ENCODE measurements around the gene TAF6L. TPM values are rescaled to one million over a fixed set of nuclear protein-coding genes. Genes with fewer than 3 reads are reported as not detected.
"Not testable (repeated sequence)": the region's sequence is repeated elsewhere in the genome, so short reads cannot be mapped to it uniquely, and the experiment has no call there.

The TAF6L gene
- total RNA-seq, 2 donors from 2014 or later, result 16.7 to 32.2 TPM

DNA sequence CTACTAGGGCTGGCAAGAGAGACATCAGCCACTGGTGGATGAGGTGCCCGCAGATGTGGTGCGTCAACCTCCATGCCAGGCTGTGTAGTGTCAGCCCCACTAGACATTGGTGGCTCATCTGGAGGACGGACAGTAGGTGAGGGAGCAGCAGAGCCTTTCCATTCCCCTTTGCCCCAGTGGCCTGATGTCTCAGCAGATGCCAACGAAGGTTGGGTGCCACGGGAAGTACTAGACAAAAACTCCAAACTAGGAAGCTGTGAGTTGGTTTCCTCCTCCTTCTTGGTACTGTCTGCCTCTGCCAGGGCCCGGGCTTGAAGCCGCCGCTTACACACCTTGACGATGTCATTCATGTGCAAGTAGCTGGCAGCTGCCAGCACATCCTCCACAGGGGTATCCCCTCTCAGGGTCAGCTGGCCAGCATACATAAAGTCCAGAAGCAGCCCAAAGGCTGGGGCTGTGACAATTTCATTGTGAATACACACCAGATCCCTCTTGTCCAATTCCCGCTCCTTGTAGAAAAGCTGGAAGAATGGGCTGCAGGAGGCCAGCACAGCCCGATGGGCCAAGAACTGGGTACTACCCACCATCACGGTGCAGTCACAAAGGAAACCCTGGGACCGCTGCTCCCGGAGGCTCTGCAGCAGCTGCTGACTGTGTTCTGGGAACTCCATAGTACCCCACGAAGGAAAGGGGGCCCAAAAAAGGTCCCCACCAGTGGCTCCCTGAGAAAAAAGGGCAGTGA lies 18.0 kb upstream of the TAF6L start:
- DNase-seq (ENCODE audit: low spot score in 2 of 2) (no peak), ATAC-seq (peak in 1 of 2 donors; percentile 0)
- no peaks in the 10 kb centered on the region for H3K9me3 Mint-ChIP-seq
- peak overlapping the region; percentile 94 to 99 for H3K27ac Mint-ChIP-seq
- no peaks in the 10 kb centered on the region for H3K36me3 Mint-ChIP-seq

DNA sequence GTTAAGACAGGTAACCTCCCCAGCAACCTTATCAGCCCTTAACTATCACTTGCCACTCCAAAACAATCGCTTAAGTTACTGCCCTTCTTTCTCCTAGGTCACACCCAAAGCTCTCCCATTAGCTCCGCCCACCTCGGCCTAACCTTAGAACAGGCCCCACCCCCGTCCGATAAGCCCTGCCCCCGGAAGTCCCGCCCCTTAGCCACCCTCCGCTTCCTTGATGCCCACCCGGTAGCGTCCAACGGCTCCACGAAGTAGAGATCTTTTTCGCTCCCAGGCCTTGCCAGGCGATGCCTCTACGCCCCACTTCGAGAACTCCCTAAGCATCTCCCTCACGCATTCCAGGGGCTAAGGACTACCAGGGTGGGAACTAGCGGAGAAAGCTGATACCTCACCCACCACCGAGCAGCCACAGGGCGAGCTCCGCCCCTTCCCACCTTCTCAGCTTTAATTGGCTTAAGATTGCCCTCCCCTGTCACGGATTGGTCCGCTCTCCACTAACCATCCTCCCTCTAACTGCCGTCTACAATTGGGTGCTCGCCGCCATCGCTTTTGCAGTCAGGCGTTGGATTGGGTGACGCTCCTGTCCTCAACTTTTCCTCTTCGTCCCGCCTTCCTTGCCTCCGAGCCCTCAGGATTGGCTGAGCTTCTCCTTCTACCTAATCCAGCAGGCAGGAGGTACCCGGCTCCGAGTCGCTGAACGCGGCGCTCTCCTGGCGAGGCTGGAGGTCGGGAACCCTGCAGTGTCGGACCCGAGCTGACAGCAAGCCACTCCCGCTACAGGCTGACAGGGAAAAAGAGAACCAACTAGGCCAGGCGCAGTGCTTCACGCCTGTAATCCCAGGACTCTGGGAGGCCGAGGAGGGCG lies 17.2 kb upstream of the TAF6L start, which contains the start of gene ZBTB3:
Gene ZBTB3, minus strand, starts transcription at position 425 of the 868 bp plus-strand sequence. CDS start 496 bp downstream, outside the sequence.
- ATAC-seq (peak; percentile 97 to 98), DNase-seq (ENCODE audit: low spot score in 2 of 2) (peak; percentile 94 to 97)
- peak within 1 kb of the TSS; percentile 94 to 99 for H3K27ac Mint-ChIP-seq
- H3K36me3 Mint-ChIP-seq, result no peaks in the 10 kb centered on the region
- no peaks in the 10 kb centered on the region for H3K9me3 Mint-ChIP-seq

DNA sequence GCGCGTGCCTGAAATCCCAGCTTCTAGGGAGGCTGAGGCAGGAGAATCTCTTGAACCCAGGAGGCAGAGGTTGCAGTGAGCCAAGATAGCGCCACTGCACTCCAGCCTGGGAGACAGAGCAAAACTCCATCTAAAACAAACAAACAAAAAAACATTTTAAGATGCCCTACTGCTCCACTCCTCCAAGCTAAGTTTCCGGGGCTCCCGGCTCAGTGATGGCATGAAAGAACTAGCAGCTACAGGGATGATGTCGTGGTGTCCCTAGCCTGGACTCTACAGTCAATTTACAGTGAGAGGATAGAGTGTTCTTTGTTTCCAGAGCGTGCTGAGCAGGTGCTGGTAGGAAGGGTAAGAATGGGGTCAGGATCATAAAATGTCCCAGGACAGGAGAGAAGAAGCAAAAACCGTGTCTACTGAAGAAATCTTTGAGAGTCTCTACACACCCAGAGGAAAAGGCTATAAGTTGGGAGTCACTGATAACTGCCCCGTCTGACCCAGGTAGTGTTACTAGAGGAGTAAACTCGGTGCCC lies 16.0 kb upstream of the TAF6L start:
- ATAC-seq (no peak), DNase-seq (ENCODE audit: low spot score in 2 of 2) (no peak)
- no peaks in the 10 kb centered on the region for H3K9me3 Mint-ChIP-seq
- H3K27ac Mint-ChIP-seq, result no peak overlapping the region
- no peaks in the 10 kb centered on the region for H3K36me3 Mint-ChIP-seq

DNA sequence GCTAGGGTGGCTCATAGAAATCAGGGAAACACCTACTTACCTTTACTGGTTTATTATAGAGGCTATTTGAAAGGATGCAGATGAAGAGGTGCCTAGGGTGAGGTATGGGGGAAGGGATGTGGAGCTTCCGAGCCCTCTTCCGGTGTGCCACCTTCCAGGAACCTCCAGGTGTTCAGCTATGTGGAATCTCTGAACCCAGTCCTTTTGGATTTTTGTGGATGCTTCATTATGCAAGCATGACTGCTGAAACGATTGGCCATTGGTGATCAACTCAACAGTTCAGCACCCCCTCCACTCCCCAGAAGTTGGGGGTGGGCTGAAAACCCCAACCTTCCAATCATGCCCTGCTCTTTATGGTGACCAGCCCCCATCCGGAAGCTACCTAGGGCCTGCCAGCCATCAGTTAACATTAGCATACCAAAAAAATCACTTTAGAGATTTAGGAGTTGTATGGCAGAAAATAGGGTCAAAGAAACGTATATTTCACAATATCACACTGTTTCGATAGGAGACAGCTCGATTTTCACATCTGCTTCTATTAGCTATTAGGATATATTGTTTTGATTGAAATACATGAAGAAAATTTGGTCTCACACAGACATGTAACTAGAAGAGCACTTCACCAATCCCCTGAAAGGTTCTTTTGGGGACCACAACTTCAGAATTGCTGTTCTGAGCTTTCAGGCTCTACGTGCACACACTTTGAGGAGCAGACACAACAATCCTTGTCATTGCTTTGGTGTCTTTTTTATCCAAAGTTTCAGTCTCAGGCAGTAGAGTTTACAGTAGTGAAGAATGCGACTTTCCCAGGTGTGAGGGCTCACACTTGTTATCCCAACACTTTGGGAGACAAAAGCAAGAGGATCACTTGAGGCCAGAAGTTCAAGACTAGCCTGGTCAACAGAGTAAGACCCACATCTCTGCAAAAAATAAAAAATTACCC lies 13.1 kb upstream of the TAF6L start:
- Mint-ChIP-seq H3K36me3 (peaks cover 14% of the 10 kb centered on the region in 2 donors), H3K27ac (no peak overlapping the region), H3K9me3 (no peaks in the 10 kb centered on the region)
- ATAC-seq (no peak), DNase-seq (ENCODE audit: low spot score in 2 of 2) (no peak)

DNA sequence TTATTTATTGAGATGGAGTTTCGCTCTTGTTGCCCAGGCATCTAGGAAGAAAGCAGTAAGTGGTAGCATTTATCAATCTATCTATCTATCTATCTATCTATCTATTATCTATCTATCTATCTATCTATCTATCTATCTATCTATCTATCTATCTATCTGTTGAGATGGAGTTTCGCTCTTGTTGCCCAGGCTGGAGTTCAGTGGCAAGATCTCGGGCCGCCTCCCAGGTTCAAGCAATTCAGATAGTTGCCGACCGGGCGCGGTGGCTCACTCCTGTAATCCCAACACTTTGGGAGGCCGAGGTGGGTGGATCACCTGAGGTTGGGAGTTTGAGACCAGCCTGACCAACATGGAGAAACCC lies 10.3 kb upstream of the TAF6L start:
- not testable (repeated sequence) for DNase-seq (ENCODE audit: low spot score in 2 of 2); H3K9me3 Mint-ChIP-seq
- Mint-ChIP-seq H3K27ac (peak overlapping the region; percentile 91 to 92), H3K36me3 (peaks cover 14% of the 10 kb centered on the region in 2 donors)
- peak; percentile 1 to 5 for ATAC-seq

- Mint-ChIP-seq H3K27ac (peak overlapping the region; percentile 87 to 92), H3K9me3 (no peaks in the 10 kb centered on the region), H3K36me3 (peaks cover 4 to 5% of the 10 kb centered on the region in 2 donors)
- no peak for ATAC-seq
- DNase-seq (ENCODE audit: low spot score in 2 of 2), result peak in 1 of 2 donors; percentile 30
Observed at GRCh38 chr11:62770778-62771143, 435 bp upstream of the TAF6L start.

DNA sequence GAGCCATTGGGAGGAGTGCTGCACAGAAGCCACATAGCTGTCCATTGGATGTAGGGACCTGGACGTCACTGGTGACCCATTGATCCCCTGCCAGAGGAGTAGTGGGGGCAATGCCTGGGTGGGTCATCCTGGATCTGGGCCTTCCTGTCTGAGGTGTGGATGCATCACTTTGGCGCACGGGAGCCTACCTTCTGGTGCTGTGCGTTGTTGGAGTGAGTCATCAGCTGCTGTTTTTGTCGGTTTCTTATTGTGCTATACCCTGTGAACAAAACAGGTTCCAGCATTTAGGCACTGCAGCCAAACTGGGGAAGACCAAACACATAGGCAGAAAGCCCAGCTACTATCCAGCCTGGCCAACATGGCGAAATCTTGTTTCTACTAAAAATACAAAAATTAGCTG lies 3.2 kb downstream of the TAF6L start:
- ATAC-seq, result no peak
- no peak for DNase-seq (ENCODE audit: low spot score in 2 of 2)
- H3K36me3 Mint-ChIP-seq, result peaks cover 11 to 17% of the 10 kb centered on the region in 2 donors

GRCh38 chr11:62775646-62776045 lies 4.5 kb downstream of the TAF6L start:
- no peak for DNase-seq (ENCODE audit: low spot score in 2 of 2)
- peak overlapping the region; percentile 39 to 85 for H3K27ac Mint-ChIP-seq
- H3K36me3 Mint-ChIP-seq, result peaks cover 11 to 17% of the 10 kb centered on the region in 2 donors
- no peak for ATAC-seq
- H3K9me3 Mint-ChIP-seq, result no peaks in the 10 kb centered on the region

More for the DNA sequence above, 3.2 kb downstream of the TAF6L start:
- no peak overlapping the region for H3K27ac Mint-ChIP-seq
- no peaks in the 10 kb centered on the region for H3K9me3 Mint-ChIP-seq

GRCh38 chr11:62777389-62777788 lies 6.2 kb downstream of the TAF6L start:
- H3K36me3 Mint-ChIP-seq, result peaks cover 11 to 17% of the 10 kb centered on the region in 2 donors
- no peak for DNase-seq (ENCODE audit: low spot score in 2 of 2)
- ATAC-seq, result peak in 1 of 2 donors; percentile 32
- H3K27ac Mint-ChIP-seq, result peak overlapping the region; percentile 79 to 94
- H3K9me3 Mint-ChIP-seq, result no peaks in the 10 kb centered on the region

- Mint-ChIP-seq H3K27ac (peak overlapping the region; percentile 79 to 93), H3K36me3 (peaks cover 16 to 17% of the 10 kb centered on the region in 2 donors), H3K9me3 (no peaks in the 10 kb centered on the region)
- peak in 1 of 2 donors; percentile 9 for ATAC-seq
- DNase-seq (ENCODE audit: low spot score in 2 of 2), result no peak
Observed at GRCh38 chr11:62778441-62778840, 7.2 kb downstream of the TAF6L start.

- peak overlapping the region in 1 of 2 donors; percentile 14 for H3K27ac Mint-ChIP-seq
- peaks cover 11 to 23% of the 10 kb centered on the region in 2 donors for H3K36me3 Mint-ChIP-seq
- no peaks in the 10 kb centered on the region for H3K9me3 Mint-ChIP-seq
- ATAC-seq (no peak), DNase-seq (ENCODE audit: low spot score in 2 of 2) (no peak)
Observed at GRCh38 chr11:62782753-62783152, 11.6 kb downstream of the TAF6L start.

DNA sequence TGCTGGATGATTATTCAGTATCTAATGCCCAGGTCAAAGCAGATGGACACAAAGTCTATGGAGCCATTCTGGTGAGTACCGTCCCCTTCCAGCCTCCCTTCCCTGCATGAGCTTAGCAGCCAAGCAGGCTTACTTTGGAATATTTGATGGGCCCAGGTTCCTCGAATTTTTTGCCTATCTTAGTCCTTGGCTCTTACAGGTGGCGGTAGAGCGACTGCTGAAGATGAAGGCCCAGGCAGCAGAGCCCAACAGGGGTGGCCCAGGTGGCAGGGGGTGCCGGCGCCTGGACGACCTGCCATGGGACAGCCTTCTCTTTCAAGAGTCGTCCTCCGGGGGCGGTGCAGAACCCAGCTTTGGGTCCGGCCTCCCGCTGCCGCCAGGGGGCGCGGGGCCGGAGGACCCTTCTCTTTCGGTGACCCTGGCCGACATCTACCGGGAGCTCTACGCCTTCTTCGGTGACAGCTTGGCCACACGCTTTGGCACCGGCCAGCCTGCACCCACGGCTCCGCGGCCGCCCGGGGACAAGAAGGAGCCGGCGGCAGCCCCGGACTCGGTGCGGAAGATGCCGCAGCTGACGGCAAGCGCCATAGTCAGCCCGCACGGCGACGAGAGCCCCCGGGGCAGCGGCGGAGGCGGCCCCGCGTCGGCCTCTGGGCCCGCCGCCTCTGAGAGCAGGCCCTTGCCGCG lies 15.3 kb downstream of the TAF6L start:
- no peaks in the 10 kb centered on the region for H3K9me3 Mint-ChIP-seq
- H3K36me3 Mint-ChIP-seq, result peaks cover 27 to 29% of the 10 kb centered on the region in 2 donors
- ATAC-seq, result peak; percentile 69 to 74

DNA sequence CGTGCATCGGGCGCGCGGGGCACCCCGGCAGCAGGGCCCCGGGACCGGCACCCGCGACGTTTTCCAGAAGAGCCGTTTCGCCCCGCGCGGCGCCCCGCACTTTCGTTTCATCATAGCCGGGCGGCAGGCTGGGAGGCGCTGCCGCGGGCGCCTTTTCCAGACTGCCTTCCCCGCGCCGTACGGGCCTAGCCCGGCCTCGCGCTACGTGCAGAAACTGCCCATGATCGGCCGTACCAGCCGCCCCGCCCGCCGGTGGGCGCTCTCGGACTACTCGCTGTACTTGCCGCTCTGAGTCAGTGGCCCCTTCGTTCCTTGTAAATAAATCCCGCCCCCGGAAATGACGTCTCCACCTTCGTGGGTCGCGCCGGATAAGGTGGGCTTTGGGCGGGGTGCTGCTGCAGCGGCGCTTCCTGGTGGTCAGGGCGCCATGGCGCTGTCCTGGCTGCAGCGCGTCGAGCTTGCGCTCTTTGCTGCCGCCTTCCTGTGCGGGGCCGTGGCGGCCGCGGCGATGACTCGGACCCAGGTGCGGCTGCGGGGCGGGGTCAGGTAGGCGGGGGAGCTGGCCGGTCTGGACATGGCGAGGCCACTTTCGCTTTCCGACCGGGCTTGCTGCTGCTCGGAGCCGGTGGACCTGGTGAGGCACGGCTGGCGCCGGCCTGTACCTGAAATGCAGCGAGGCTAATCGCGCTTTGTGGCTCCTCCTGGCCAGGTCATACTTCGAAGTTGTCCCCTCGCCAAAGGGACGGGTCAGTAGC lies 16.0 kb downstream of the TAF6L start, which contains the start of gene TMEM179B:
Gene TMEM179B, plus strand, starts transcription at position 398 of the 755 bp plus-strand sequence. Its CDS starts 30 bp downstream, at position 428.
- ATAC-seq (peak; percentile 79 to 80), DNase-seq (ENCODE audit: low spot score in 2 of 2) (peak; percentile 94 to 97)
- peaks cover 32 to 34% of the 10 kb centered on the region in 2 donors for H3K36me3 Mint-ChIP-seq
- peak within 1 kb of the TSS; percentile 90 to 91 for H3K27ac Mint-ChIP-seq
- H3K9me3 Mint-ChIP-seq, result no peaks in the 10 kb centered on the region

More for the DNA sequence above, 15.3 kb downstream of the TAF6L start:
- peak overlapping the region; percentile 66 to 90 for H3K27ac Mint-ChIP-seq
- peak; percentile 91 for DNase-seq (ENCODE audit: low spot score in 2 of 2)

- no peak for DNase-seq (ENCODE audit: low spot score in 2 of 2)
- H3K36me3 Mint-ChIP-seq, result peaks cover 33 to 37% of the 10 kb centered on the region in 2 donors
- H3K27ac Mint-ChIP-seq, result peak overlapping the region; percentile 75 to 90
- ATAC-seq, result no peak
- no peaks in the 10 kb centered on the region for H3K9me3 Mint-ChIP-seq
Observed at GRCh38 chr11:62788991-62789390, 17.8 kb downstream of the TAF6L start.

DNA sequence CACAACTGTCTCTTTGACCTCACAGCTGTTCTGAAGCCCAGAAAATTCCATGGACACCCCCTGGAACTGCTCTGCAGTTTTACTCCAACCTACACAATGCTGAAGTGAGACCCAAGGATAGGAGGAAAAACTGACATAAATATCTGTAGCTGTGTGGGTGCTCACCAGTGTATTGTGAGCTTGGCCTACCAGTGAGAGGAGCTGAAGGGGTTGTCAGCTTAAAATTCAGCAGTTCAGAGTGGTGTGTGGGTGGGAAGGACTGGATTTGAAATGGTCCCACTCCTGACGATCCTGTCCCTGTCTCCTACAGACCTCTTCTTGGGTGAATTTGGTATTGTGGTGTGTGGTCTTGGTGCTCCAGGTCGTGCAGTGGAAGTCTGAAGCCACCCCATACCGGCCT lies 18.4 kb downstream of the TAF6L start:
- ATAC-seq (no peak), DNase-seq (ENCODE audit: low spot score in 2 of 2) (no peak)
- no peaks in the 10 kb centered on the region for H3K9me3 Mint-ChIP-seq
- peak overlapping the region; percentile 75 to 90 for H3K27ac Mint-ChIP-seq
- peaks cover 33 to 40% of the 10 kb centered on the region in 2 donors for H3K36me3 Mint-ChIP-seq
